K562 (cell line): ENCODE data around the gene PPARG. TPM values are rescaled to one million over a fixed set of nuclear protein-coding genes. Genes with fewer than 3 reads are reported as not detected.

Source experiments
- CBX5 ChIP-seq: IDR thresholded peaks from 2 replicates; pipeline ENCODE4 v1.6.1; 2014; ENCODE audit warnings: low read depth, borderline replicate concordance
- DNMT1 ChIP-seq: fragments of 450-650 bp; IDR thresholded peaks from 2 replicates; pipeline ENCODE4 v1.6.1; 2016; ENCODE audit warnings: antibody characterized with exemption, mild to moderate bottlenecking
- NR4A1 ChIP-seq, 2 experiments: fragments of 250-450 bp in 1 of 2; fragments of 450-650 bp in 1 of 2; sonication (Bioruptor Pico) in 1 of 2; IDR thresholded peaks; 2 replicates each; pipeline versions ENCODE4 v1.4.0 to v1.6.1; 2016 to 2020; ENCODE audit warnings: mild to moderate bottlenecking in 2 of 2, missing compliant biosample characterization in 1 of 2, missing genetic modification characterization in 1 of 2, moderate library complexity in 1 of 2
- PHF21A ChIP-seq: fragments of 450-650 bp; IDR thresholded peaks from 2 replicates; pipeline ENCODE4 v1.6.1; 2017; ENCODE audit warnings: low read depth, borderline replicate concordance
- RFX1 ChIP-seq: fragments of 450-650 bp; IDR thresholded peaks from 2 replicates; pipeline ENCODE4 v1.6.1; 2016; ENCODE audit warnings: mild to moderate bottlenecking, moderate library complexity
- RUNX1 ChIP-seq: sonication (generic); IDR thresholded peaks from 2 replicates; pipeline ENCODE4 v1.6.1; 2016; ENCODE audit warnings: antibody characterized with exemption, low read depth
- SIN3B ChIP-seq: fragments of 450-650 bp; IDR thresholded peaks from 2 replicates; pipeline ENCODE4 v1.6.1; 2017; ENCODE audit warnings: low read depth, mild to moderate bottlenecking, moderate library complexity
- SPI1 ChIP-seq: IDR thresholded peaks from 2 replicates; pipeline ENCODE4 v1.6.1; 2011; ENCODE audit warnings: low read depth, low read length, control low read depth, borderline replicate concordance
- ZC3H11A ChIP-seq: IDR thresholded peaks from 2 replicates; pipeline ENCODE4 v1.6.1; 2012; ENCODE audit warnings: low read depth, low read length, improper control_type of control experiment
- ZNF121 ChIP-seq: sonication (generic); formaldehyde crosslinking; conservative IDR thresholded peaks from 2 replicates; pipeline ENCODE4 v1.8.0; 2022; ENCODE audit warnings: missing genetic modification reagents
- polyA plus RNA-seq, 8 experiments: library from polyadenylated mRNA; depleted of rRNA in 4 of 8; stranded (reverse) in 5 of 8; unstranded in 3 of 8; fragments of >200 nt; fragmentation: Nextera tagmentation in 2 of 8; fragmentation: Illumina TruSeq in 1 of 8; extraction: Ambion mirVana in 2 of 8; extraction: Trizol in 1 of 8; gene quantifications; 2 replicates each; pipeline versions ENCODE4 v1.2.1 to v1.2.3, GENCODE V29; 2011 to 2014; ENCODE audit warnings: inconsistent platforms in 1 of 8, missing spikeins in 1 of 8
- small RNA-seq: library from RNA; depleted of rRNA; stranded (forward); fragments of <200 nt; gene quantifications from one replicate; pipeline ENCODE3, GENCODE V24; 2014
- total RNA-seq, 7 experiments: library from RNA; depleted of rRNA in 6 of 7; stranded (reverse); fragments of >200 nt in 6 of 7; fragmentation: Illumina TruSeq in 2 of 7; extraction: Trizol in 2 of 7; gene quantifications; 2 replicates each; pipeline versions ENCODE4 v1.2.1 to v1.2.3, GENCODE V29; 2011 to 2021; ENCODE audit warnings: low replicate concordance in 1 of 7
- TF ChIP-seq, protein P1 (sequence below): fragments of 250-450 bp; sonication (Bioruptor Pico); IDR thresholded peaks from 2 replicates; pipeline ENCODE4 v1.5.0; 2020; ENCODE audit warnings: mild to moderate bottlenecking
- TF ChIP-seq, protein P2 (sequence below): fragments of 250-450 bp; sonication (Bioruptor Pico); IDR thresholded peaks from 2 replicates; pipeline ENCODE4 v1.8.0; 2022; ENCODE audit warnings: inconsistent platforms

The PPARG gene
- total and polyA plus RNA-seq, 9 of the 15 experiments (the other 6 are each of a cell fraction or from before 2014, with no cell fraction given) = not detected

DNA sequence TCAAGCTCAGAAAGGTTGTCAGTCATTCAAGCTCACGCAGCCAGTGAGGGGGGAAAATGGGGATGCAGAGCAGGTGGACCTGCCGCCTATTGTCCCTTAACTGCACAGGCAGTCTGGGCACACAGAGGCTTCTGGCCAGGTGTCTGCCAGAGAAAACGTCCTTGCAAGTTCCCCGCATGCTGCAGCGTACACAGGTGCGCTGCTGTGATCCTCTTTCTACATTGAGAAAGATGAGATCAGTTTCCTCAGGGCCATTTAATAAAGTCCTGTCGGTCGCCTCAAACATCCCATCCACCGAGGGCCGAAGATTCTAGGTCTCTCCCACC lies 195.0 kb downstream of the PPARG start (continued):
- TF ChIP-seq SIN3B = 0 out of 2 replicates have a peak, but pooled peaks have one; percentile 3
- no peak for TF ChIP-seq RFX1
- TF ChIP-seq RUNX1 = 0 out of 2 replicates have a peak, but pooled peaks have one; percentile 47
- TF ChIP-seq DNMT1 = peak; percentile 41; the same call in 1 of the 2 replicates
- TF ChIP-seq ZC3H11A = no peak
- TF ChIP-seq, protein P1, sequence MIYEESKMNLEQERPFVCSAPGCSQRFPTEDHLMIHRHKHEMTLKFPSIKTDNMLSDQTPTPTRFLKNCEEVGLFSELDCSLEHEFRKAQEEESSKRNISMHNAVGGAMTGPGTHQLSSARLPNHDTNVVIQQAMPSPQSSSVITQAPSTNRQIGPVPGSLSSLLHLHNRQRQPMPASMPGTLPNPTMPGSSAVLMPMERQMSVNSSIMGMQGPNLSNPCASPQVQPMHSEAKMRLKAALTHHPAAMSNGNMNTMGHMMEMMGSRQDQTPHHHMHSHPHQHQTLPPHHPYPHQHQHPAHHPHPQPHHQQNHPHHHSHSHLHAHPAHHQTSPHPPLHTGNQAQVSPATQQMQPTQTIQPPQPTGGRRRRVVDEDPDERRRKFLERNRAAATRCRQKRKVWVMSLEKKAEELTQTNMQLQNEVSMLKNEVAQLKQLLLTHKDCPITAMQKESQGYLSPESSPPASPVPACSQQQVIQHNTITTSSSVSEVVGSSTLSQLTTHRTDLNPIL (CRISPR knock-in tag) = 0 out of 2 replicates have a peak, but pooled peaks have one; percentile 31
- no peak for TF ChIP-seq SPI1
- TF ChIP-seq PHF21A = no peak
- TF ChIP-seq NR4A1 (CRISPR knock-in tag; IDR thresholded peaks at IDR 0.05) = no peak
- 0 out of 2 replicates have a peak, but pooled peaks have one; percentile 61 for TF ChIP-seq NR4A1 (tag; IDR thresholded peaks at IDR 0.05)
- TF ChIP-seq CBX5 = 0 out of 2 replicates have a peak, but pooled peaks have one; percentile 23
- TF ChIP-seq, protein P2, sequence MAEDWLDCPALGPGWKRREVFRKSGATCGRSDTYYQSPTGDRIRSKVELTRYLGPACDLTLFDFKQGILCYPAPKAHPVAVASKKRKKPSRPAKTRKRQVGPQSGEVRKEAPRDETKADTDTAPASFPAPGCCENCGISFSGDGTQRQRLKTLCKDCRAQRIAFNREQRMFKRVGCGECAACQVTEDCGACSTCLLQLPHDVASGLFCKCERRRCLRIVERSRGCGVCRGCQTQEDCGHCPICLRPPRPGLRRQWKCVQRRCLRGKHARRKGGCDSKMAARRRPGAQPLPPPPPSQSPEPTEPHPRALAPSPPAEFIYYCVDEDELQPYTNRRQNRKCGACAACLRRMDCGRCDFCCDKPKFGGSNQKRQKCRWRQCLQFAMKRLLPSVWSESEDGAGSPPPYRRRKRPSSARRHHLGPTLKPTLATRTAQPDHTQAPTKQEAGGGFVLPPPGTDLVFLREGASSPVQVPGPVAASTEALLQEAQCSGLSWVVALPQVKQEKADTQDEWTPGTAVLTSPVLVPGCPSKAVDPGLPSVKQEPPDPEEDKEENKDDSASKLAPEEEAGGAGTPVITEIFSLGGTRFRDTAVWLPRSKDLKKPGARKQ (CRISPR knock-in tag) = no peak
- TF ChIP-seq ZNF121 = no peak

Small RNAs within 50 kb of the gene (small RNA-seq; reads per million reads assigned to genes)
- gene AC091492.1 = not detected

Other genes starting within 250 kb of the PPARG start
- gene TIMP4, start 130.2 kb upstream of the PPARG start, total RNA-seq (2014; rRNA removed) = not detected in 2 replicates
- gene TIMP4, start 130.2 kb upstream of the PPARG start, total RNA-seq (2014; rRNA removed; fragmentation: Illumina TruSeq; extraction: Trizol) = 0.07 and 0.10 TPM in 2 replicates
- gene TIMP4, start 130.2 kb upstream of the PPARG start, total RNA-seq (2015; rRNA removed; fragmentation: Illumina TruSeq; extraction: Trizol) = not detected in 2 replicates
- gene TIMP4, start 130.2 kb upstream of the PPARG start, total RNA-seq (2021) = not detected in 2 replicates
- not detected in 2 replicates for gene TIMP4, start 130.2 kb upstream of the PPARG start, polyA plus RNA-seq (2011; rRNA removed)
- gene TIMP4, start 130.2 kb upstream of the PPARG start, polyA plus RNA-seq (2014; fragmentation: Illumina TruSeq; extraction: Trizol) = 0.08 TPM in 1 of 2 replicates, not detected in the other
- under 1 TPM in 1 of 2 experiments, not detected in 1; 0.03 TPM for gene TIMP4, start 130.2 kb upstream of the PPARG start, polyA plus RNA-seq (2014; fragmentation: Nextera tagmentation; extraction: Ambion mirVana)
- not detected in 2 replicates for gene TIMP4, start 130.2 kb upstream of the PPARG start, polyA plus RNA-seq (2014; rRNA removed)
- 38.5 and 40.4 TPM in 2 replicates for gene TSEN2, start 195.4 kb downstream of the PPARG start, total RNA-seq (2014; rRNA removed)
- gene TSEN2, start 195.4 kb downstream of the PPARG start, total RNA-seq (2014; rRNA removed; fragmentation: Illumina TruSeq; extraction: Trizol) = 52.8 and 55.9 TPM in 2 replicates
- gene TSEN2, start 195.4 kb downstream of the PPARG start, total RNA-seq (2015; rRNA removed; fragmentation: Illumina TruSeq; extraction: Trizol) = 53.0 and 55.2 TPM in 2 replicates
- 39.9 TPM in 2 replicates for gene TSEN2, start 195.4 kb downstream of the PPARG start, total RNA-seq (2021)
- gene TSEN2, start 195.4 kb downstream of the PPARG start, polyA plus RNA-seq (2011; rRNA removed) = 39.4 and 43.7 TPM in 2 replicates
- 48.2 and 55.6 TPM in 2 replicates for gene TSEN2, start 195.4 kb downstream of the PPARG start, polyA plus RNA-seq (2014; fragmentation: Illumina TruSeq; extraction: Trizol)
- gene TSEN2, start 195.4 kb downstream of the PPARG start, polyA plus RNA-seq (2014; fragmentation: Nextera tagmentation; extraction: Ambion mirVana) = 10 to 100 TPM; 39.3 to 76.3 TPM
- 46.6 and 50.8 TPM in 2 replicates for gene TSEN2, start 195.4 kb downstream of the PPARG start, polyA plus RNA-seq (2014; rRNA removed)